GM18508 (cell line): Measurements from ENCODE around the gene BTRC.

Experiments
- ATAC-seq: cut with Tn5 transposase; IDR thresholded peaks from one replicate; pipeline ENCODE4 v1.9.1; 2021; ENCODE audit warnings: moderate number of reproducible peaks; ENCODE audit not compliant: insufficient read depth, unreplicated experiment

Gene BTRC

GRCh38 chr10:101507828-101508227 is 153.9 kb downstream of the BTRC start:
- no peak for ATAC-seq

DNA sequence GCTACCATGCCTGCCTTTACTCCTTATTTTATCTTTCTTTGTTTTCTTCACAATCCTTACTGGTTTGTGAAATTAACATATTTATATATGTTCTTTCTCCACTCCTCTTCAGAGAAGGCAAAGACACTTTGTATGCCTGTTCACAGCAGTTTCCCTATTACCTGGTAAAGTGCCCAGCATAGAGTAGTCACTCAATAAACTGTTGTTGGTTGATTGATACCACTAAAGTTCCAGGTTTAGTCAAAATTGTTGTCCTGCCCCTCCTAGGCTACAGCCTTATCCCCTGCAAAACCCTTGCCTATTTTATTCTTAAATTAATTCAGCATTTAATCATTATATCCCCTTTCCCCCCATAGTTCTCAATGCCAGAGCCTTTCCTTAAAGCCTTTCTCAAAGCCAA is 158.0 kb downstream of the BTRC start:
- ATAC-seq, result no peak

- ATAC-seq, result no peak
These were observed 158.8 kb downstream of the BTRC start for GRCh38 chr10:101512738-101513137.

- ATAC-seq, result no peak
These were observed 159.8 kb downstream of the BTRC start for GRCh38 chr10:101513733-101514132.

GRCh38 chr10:101525848-101526247 is 171.9 kb downstream of the BTRC start:
- no peak for ATAC-seq

- ATAC-seq, result no peak
These were observed 175.2 kb downstream of the BTRC start for GRCh38 chr10:101529207-101529606.

DNA sequence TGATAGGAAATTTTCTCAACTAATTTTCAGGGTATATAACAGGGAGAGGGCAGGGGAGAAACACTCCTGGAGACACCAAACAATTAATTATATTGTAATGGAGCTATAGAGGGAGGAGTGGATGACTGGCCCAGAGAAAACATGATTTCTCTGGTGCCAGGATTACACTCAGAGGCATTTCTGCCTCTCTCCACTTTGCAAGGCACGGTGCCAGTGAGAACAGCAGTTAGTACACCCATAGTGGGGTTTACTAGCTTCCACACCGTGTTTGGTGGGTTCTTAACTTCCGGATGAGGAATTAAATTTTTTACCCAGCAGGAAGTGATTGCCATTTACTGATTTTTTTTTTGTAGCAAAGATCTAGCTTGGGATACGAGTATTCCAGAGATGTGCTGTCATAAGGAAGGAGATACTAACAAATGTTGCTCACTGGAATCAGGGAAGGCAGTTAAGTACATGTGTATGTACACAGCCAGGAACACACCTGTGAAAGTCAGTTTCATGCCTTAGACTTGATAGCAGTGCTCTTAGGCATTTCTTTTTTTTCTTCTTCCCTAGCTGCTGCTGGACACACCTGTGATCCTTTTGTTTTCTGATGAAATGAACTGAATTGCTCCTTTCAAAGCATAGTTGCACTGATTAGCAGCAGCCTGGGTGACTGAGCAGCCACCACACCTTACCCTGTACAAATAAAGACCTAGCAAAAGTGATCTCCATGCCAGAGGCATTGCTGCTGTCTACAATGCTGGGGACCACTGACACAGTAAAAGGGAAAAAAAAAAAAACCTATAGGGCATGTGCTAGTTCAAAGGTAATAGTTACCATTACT is 176.0 kb downstream of the BTRC start:
- no peak for ATAC-seq

- ATAC-seq, result no peak
These were observed 182.0 kb downstream of the BTRC start for GRCh38 chr10:101535949-101536348.

- ATAC-seq, result no peak
These were observed 182.8 kb downstream of the BTRC start for GRCh38 chr10:101536800-101537199.

DNA sequence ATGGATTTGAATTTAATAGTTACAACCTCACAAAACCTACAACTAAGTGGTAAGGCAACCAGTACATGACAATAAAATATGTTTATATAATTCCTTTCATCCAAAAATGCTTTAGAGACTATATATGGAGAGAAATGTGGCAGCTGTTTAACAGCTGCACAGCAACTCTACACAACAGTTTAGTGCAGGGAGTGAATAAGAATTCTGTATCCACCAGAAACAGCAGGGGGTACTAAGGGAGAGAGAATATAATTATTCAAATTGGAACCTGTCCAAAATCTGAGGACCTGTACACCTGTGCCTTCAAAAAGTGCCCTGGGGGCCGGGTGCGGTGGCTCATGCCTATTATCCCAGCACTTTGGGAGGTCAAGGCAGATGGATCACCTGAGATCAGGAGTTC is 184.5 kb downstream of the BTRC start:
- ATAC-seq, result no peak

DNA sequence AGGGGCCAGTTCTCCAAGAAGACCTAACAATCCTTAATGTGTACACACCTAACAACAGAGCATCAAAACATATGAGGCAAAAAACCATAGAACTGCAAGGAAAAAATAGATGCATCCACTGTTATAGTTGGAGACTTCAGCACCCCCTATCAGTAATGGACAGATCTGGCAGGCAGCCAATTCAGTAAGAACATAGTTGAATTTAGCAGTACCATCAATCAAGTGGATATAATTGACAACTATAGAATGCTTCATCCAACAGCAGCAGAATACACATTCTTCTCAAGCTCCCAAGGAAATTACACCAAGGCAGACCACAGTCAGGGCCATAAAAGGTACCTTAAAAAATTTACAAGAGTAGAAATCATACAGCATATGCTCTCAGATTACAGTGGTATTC is 191.9 kb downstream of the BTRC start:
- no peak for ATAC-seq

DNA sequence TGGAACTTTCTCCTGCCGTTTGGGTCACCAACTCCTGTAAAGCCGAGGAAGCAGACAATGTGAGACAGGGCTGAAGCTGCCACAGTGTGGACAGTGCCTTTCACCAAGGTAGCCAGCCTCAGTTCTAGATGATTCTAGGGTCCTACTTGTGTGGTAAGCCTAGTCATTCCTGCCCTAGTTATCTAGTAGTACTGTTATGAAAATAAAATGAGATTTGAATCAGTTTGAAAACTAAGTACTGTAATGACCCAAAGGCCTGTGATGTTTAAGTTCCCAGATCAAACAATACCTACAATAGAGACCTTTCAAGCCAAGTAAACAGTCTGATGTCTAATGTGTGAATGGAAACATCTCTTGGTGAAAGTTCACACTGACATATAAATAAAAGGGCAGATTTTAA is 197.0 kb downstream of the BTRC start:
- ATAC-seq, result no peak

DNA sequence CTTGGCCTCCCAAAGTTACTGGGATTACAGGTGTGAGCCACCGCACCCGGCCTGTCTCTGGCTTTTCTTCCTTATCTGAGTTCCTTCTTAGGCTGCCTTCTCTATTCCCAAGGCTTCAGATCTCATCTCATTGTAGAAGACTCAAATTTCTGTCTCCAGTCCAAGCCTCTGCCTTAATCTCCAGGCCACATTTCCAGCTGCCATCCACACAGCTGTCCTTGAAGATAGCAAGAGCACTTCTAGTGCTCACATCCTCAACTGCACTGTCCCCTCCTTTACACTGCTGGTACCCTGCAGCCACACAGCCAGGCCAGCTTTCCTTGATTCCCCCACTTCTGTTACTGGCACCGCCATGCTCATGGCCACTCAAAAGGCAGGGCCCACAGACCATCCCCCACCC is 198.5 kb downstream of the BTRC start:
- ATAC-seq, result no peak

- no peak for ATAC-seq
These were observed 203.6 kb downstream of the BTRC start for GRCh38 chr10:101557541-101557940.

DNA sequence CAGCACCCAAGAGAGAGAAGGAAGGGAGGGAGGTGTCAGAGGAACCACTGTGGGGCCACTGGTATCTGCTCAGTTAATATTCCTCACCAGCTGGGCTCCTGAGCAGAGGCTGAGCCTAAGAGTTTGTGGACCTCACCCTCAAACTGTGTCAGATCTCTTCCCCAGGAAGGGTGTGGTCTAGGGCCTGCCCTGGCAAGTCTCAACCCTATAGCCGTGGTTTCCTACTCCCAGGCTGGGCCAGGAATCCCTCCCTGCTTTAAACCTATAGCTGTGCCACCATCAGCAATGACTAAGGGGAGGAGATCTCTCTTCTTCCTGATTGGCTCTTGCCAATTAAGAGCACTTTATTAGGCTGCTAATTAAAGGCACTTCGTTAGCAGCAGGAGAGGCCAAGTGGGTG is 204.2 kb downstream of the BTRC start:
- no peak for ATAC-seq

DNA sequence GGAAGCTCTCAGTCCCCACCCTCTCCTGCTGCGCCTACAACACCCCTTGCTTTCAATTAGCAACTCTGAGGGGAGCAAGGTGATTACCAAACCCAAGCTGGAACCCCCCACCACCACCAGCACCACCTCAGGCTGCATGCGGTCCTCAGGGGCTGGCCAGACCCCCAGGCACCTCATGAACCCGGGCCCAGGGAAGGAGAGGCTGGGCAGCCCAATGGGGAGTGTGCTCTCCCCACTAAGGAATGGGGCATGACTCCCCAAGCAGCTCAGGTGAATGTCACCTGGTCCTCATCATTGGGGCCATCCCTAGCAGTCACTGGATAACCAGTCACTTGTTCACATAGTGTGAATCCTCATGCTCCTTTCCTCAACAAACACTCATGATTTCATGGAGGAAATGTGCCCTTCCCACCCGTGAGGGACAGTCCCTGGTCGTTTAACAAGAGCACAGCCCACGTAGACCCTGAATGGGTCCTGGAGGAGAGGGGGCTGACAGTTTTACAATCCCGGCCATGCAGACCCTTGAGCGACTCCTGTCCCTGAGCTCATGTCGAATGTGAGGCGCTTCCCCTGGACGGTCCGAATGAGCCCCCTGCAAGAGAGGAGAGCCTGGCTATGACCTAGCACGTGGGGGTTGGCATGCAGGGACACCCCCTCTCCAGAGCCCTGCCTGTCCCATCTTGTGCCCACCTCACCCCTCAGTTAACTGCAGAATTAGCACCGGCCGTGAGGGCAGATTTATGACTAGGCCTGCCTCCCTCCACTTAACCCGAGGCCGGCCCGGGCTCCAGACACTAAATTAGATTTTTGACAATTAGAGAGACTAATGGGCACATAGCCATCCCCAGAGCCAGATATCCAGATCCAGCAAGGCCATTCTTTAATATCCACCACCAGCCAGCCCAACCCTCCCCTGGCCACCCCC is 205.0 kb downstream of the BTRC start:
- ATAC-seq, result no peak

GRCh38 chr10:101559596-101560297 is 205.8 kb downstream of the BTRC start:
- ATAC-seq, result no peak

- ATAC-seq, result no peak
These were observed 206.5 kb downstream of the BTRC start for GRCh38 chr10:101560298-101561067.

DNA sequence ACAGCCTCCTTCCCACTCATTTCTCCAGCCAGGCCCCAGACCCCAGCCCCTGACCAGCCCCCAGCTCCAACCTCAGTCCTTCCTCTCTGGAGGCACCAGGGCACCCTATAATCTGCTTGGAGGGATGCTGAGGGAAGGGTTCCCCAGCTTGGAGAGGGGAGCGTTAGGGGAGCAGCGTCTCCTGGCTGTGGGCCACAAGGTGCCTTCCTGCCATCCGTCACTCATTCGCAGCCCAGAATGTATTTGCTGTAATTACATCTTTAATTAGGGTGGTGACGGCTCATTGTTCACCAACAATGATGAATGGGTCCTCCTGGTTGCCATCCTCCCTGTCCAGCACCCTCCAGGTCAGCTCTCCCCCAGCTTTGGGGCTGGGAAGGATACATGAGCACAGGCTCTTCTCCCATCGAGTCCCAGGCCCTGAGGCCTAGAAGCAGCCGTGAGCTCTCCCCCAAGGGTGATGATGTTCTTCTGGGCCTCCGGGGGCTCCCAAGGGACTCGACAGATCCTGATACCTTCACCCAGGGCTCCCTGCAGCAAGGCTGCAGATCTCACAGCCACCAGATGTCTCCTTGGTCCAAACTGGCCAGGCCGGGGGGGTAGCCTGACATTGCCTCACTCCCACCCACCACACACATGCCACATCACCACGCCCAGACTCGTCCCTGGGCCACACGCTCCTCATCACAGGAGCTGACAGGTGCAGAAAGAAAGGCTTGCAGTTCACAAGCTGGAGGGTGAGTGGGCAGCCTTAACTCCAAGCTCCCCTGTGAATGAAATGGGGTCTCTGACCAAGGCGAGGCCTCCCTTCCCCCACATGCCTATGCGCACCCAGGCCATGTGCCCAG is 207.3 kb downstream of the BTRC start:
- ATAC-seq, result no peak
